H9 (cell line): ENCODE measurements around the gene MAGI1. TPM values are rescaled to one million over a fixed set of nuclear protein-coding genes. Genes with fewer than 3 reads are reported as not detected.

Experiments
- DNase-seq: peaks from one replicate; pipeline ENCODE4 v3.0.0-alpha.2; 2017
- H2AFZ ChIP-seq: one replicate; pipeline ENCODE4 v1.6.1; 2013; ENCODE audit warnings: mild to moderate bottlenecking, low read length, control low read depth, moderate library complexity
- H2AK5ac ChIP-seq: 2 replicates; pipeline ENCODE4 v1.6.1; 2013; ENCODE audit warnings: low read length, control low read depth, mixed read lengths; ENCODE audit not compliant: insufficient read length
- H2BK120ac ChIP-seq: one replicate; pipeline ENCODE4 v1.6.1; 2013; ENCODE audit warnings: low read depth, mild to moderate bottlenecking, low read length, control low read depth, inconsistent platforms; ENCODE audit not compliant: poor library complexity, severe bottlenecking
- H2BK12ac ChIP-seq: 2 replicates; pipeline ENCODE4 v1.6.1; 2013; ENCODE audit warnings: low read length, control low read depth, mixed read lengths, low read depth; ENCODE audit not compliant: insufficient read length
- H2BK15ac ChIP-seq: 2 replicates; pipeline ENCODE4 v1.6.1; 2013; ENCODE audit warnings: low read depth, low read length, control low read depth
- H2BK20ac ChIP-seq: one replicate; pipeline ENCODE4 v1.6.1; 2013; ENCODE audit warnings: low read depth, mild to moderate bottlenecking, low read length, control low read depth, inconsistent platforms; ENCODE audit not compliant: poor library complexity, severe bottlenecking
- H2BK5ac ChIP-seq: 2 replicates; pipeline ENCODE4 v1.6.1; 2013; ENCODE audit warnings: low read length, control low read depth, mixed read lengths; ENCODE audit not compliant: insufficient read length
- H3K14ac ChIP-seq: 2 replicates; pipeline ENCODE4 v1.6.1; 2013; ENCODE audit warnings: low read length, control low read depth; ENCODE audit not compliant: insufficient read depth
- H3K18ac ChIP-seq: 2 replicates; pipeline ENCODE4 v1.6.1; 2013; ENCODE audit warnings: low read depth, mild to moderate bottlenecking, mixed read lengths, low read length, control low read depth; ENCODE audit not compliant: insufficient read length
- H3K23ac ChIP-seq: 2 replicates; pipeline ENCODE4 v1.6.1; 2013; ENCODE audit warnings: low read length, control low read depth, mixed read lengths, low read depth; ENCODE audit not compliant: insufficient read length
- H3K23me2 ChIP-seq: 2 replicates; pipeline ENCODE4 v1.6.1; 2013; ENCODE audit warnings: low read depth, mild to moderate bottlenecking, mixed read lengths, low read length, control low read depth; ENCODE audit not compliant: insufficient read length, poor library complexity, severe bottlenecking
- H3K27ac ChIP-seq: 2 replicates; pipeline ENCODE4 v1.5.1; 2013; ENCODE audit warnings: low read length, control low read depth, mixed read lengths, low read depth; ENCODE audit not compliant: insufficient read length
- H3K27me3 ChIP-seq: 2 replicates; pipeline ENCODE4 v1.6.1; 2013; ENCODE audit warnings: low read length, control low read depth, inconsistent platforms; ENCODE audit not compliant: insufficient read depth
- H3K4ac ChIP-seq: 2 replicates; pipeline ENCODE4 v1.6.1; 2013; ENCODE audit warnings: low read depth, mild to moderate bottlenecking, control low read depth, inconsistent platforms, low read length, moderate library complexity
- H3K4me1 ChIP-seq: 2 replicates; pipeline ENCODE4 v1.6.1; 2013; ENCODE audit warnings: low read length, control low read depth, inconsistent platforms; ENCODE audit not compliant: insufficient read depth
- H3K4me2 ChIP-seq: 2 replicates; pipeline ENCODE4 v1.6.1; 2013; ENCODE audit warnings: low read length, control low read depth, mixed read lengths; ENCODE audit not compliant: insufficient read length, insufficient read depth
- H3K56ac ChIP-seq: 2 replicates; pipeline ENCODE4 v1.6.1; 2013; ENCODE audit warnings: low read depth, mild to moderate bottlenecking, mixed read lengths, low read length, control low read depth; ENCODE audit not compliant: insufficient read length
- H3K79me1 ChIP-seq: 2 replicates; pipeline ENCODE4 v1.6.1; 2013; ENCODE audit warnings: low read depth, mild to moderate bottlenecking, moderate library complexity, low read length, control low read depth, inconsistent platforms; ENCODE audit not compliant: insufficient read depth, poor library complexity, severe bottlenecking
- H3K79me2 ChIP-seq: 2 replicates; pipeline ENCODE4 v1.6.1; 2013; ENCODE audit warnings: low read length, control low read depth, inconsistent platforms; ENCODE audit not compliant: insufficient read depth
- H3K9ac ChIP-seq: 2 replicates; pipeline ENCODE4 v1.6.1; 2013; ENCODE audit warnings: low read length, control low read depth, mixed read lengths; ENCODE audit not compliant: insufficient read length; ENCODE audit errors: extremely low read depth
- H3K9me3 ChIP-seq: one replicate; pipeline ENCODE4 v1.6.1; 2013; ENCODE audit warnings: low read depth, low read length, inconsistent platforms; ENCODE audit not compliant: control insufficient read depth
- H3T11ph ChIP-seq: one replicate; pipeline ENCODE4 v1.6.1; 2013; ENCODE audit warnings: mild to moderate bottlenecking, low read length, control low read depth, inconsistent platforms
- H4K20me1 ChIP-seq: one replicate; pipeline ENCODE4 v1.6.1; 2013; ENCODE audit not compliant: control insufficient read depth, insufficient read length, insufficient read depth
- H4K5ac ChIP-seq: 2 replicates; pipeline ENCODE4 v1.6.1; 2013; ENCODE audit warnings: low read depth, mild to moderate bottlenecking, mixed read lengths, low read length, control low read depth; ENCODE audit not compliant: insufficient read length
- H4K8ac ChIP-seq: replicated peaks from 2 replicates; pipeline ENCODE4 v1.6.1; 2013; ENCODE audit warnings: low read length, control low read depth, mixed read lengths, low read depth; ENCODE audit not compliant: insufficient read length
- H4K91ac ChIP-seq: 2 replicates; pipeline ENCODE4 v1.6.1; 2013; ENCODE audit warnings: low read depth, mild to moderate bottlenecking, moderate library complexity, mixed read lengths, low read length, control low read depth; ENCODE audit not compliant: insufficient read length
- H3K27ac Mint-ChIP-seq, 3 experiments: 2 replicates in 2 of 3; 3 replicates in 1 of 3; pipeline ENCODE4 v1.8.0; 2020 to 2021; ENCODE audit warnings: mixed read lengths in 3 of 3, mild to moderate bottlenecking in 1 of 3, moderate library complexity in 1 of 3
- H3K27me3 Mint-ChIP-seq: 2 replicates; pipeline ENCODE4 v1.8.0; 2021; ENCODE audit warnings: low read depth, mild to moderate bottlenecking, moderate library complexity, mixed read lengths
- H3K36me3 Mint-ChIP-seq, 3 experiments: 2 replicates in 2 of 3; 3 replicates in 1 of 3; pipeline ENCODE4 v1.8.0; 2020 to 2021; ENCODE audit warnings: low read depth in 3 of 3, mixed read lengths in 3 of 3; ENCODE audit not compliant: insufficient read depth in 1 of 3
- H3K4me1 Mint-ChIP-seq, 2 experiments: 2 replicates each; pipeline ENCODE4 v1.8.0; 2020; ENCODE audit warnings: mixed read lengths in 2 of 2
- H3K4me3 Mint-ChIP-seq, 2 experiments: 2 replicates in 1 of 2; 3 replicates in 1 of 2; pipeline ENCODE4 v1.8.0; 2020 to 2021; ENCODE audit warnings: mild to moderate bottlenecking in 2 of 2, mixed read lengths in 2 of 2, moderate library complexity in 1 of 2
- H3K9me3 Mint-ChIP-seq, 2 experiments: 2 replicates in 1 of 2; 3 replicates in 1 of 2; pipeline ENCODE4 v1.8.0; 2020; ENCODE audit warnings: mild to moderate bottlenecking in 2 of 2, mixed read lengths in 2 of 2, moderate library complexity in 1 of 2
- CTCF ChIP-seq: fragments of 200-600 bp; sonication (generic); conservative IDR thresholded peaks from 3 replicates; pipeline ENCODE4 v1.8.0; 2021; ENCODE audit warnings: antibody characterized with exemption, mild to moderate bottlenecking
- WGBS: extraction: QIAGEN DNeasy Blood & Tissue Kit; methylation state at CpG from one replicate; pipeline ENCODE4 v1.1.7; 2013; ENCODE audit warnings: missing lambda C conversion rate, low lambda C conversion rate, mixed read lengths; ENCODE audit not compliant: insufficient read length; ENCODE audit errors: extremely low coverage; 5-methylcytosine and 5-hydroxymethylcytosine counted together
- total RNA-seq: library from RNA; stranded (reverse); gene quantifications from 2 replicates; pipeline ENCODE4 v1.2.1, GENCODE V29; 2021

MAGI1 gene
- total RNA-seq, 1 experiment from 2014 or later = 65.7 TPM

DNA sequence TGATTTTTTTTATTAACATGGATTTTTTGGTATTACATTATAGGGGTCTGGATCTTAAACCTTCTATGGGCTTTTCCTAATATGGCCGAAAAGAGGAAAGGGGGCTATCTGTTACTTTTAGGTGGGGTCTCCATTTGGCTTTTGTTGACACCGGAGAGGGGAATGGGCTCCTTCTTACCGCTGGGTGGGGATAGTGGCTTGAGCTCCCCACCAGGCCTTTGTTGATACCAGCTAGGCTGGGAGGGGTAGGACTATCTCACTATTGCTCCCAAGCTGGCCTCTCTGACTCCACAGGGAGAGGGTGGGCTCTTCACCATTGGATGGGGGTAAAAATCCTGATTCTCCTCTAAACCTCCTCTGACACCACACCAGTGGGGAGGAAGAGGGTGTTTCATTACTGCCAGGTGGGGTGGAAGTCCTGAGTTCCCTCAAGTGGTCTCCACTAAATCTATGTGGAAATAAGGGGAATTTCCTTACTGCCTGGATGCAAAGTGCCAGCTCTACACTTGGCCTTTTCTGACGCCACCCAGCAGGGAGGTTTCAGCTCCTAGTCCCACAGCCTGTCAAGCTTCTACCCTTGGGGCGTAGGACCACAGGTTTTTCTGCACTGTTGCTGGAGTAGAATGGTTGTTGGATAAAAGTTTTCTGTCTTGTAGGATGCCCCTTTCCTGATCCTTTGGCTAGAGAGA, 572.3 kb downstream of the MAGI1 start:
- Histone ChIP-seq H2AFZ (no peak overlapping the region), H4K8ac (no peak overlapping the region), H2BK120ac (no peak overlapping the region), H3K4me2 (no peak overlapping the region), H3K56ac (no peak overlapping the region), H3K27me3 (no peaks in the 10 kb centered on the region), H3K14ac (no peak overlapping the region), H3K18ac (peak overlapping the region; percentile 30), H3K23me2 (no peaks in the 10 kb centered on the region), H3K27ac (no peak overlapping the region), H3K79me2 (no peaks in the 10 kb centered on the region), H3K9ac (no peak overlapping the region), H3K79me1 (no peaks in the 10 kb centered on the region), H3K4ac (no peak overlapping the region), H3K4me1 (peaks cover 4% of the 10 kb centered on the region; the same call in 1 of the 2 replicates), H2BK20ac (no peak overlapping the region), H4K91ac (no peak overlapping the region), H2BK5ac (no peak overlapping the region), H4K20me1 (no peaks in the 10 kb centered on the region), H2BK15ac (no peak overlapping the region), H2AK5ac (no peak overlapping the region), H4K5ac (no peak overlapping the region), H2BK12ac (no peak overlapping the region), H3T11ph (no peak overlapping the region), H3K23ac (no peak overlapping the region), H3K9me3 (no peaks in the 10 kb centered on the region)
- Mint-ChIP-seq H3K4me3 (no peak overlapping the region), H3K9me3 (peaks cover 12 to 16% of the 10 kb centered on the region in 2 experiments), H3K4me1 (peaks cover 19 to 20% of the 10 kb centered on the region in 2 experiments), H3K27ac (peak overlapping the region; percentile 15 to 55 (median 18); a peak in 4 of 7 replicates), H3K36me3 (peaks cover 24 to 37% (median 26%) of the 10 kb centered on the region in 3 experiments), H3K27me3 (no peaks in the 10 kb centered on the region)
- no CpG with 5 or more reads among the region's 5 CpGs for WGBS
- peak; percentile 72 for TF ChIP-seq CTCF
- peak; percentile 72 for DNase-seq
